Measurements from ENCODE around the gene FRMPD4. TPM values are rescaled to one million over a fixed set of nuclear protein-coding genes. Genes with fewer than 3 reads are reported as not detected.

FRMPD4 gene
- total and polyA plus RNA-seq, 2 donors (not counting 3 experiments of a cell fraction or from before 2014, with no cell fraction given): not detected

GRCh38 chrX:12210971-12211370 lies 72.7 kb downstream of the FRMPD4 start:
- Histone ChIP-seq H3K27ac (ENCODE audit: insufficient read depth, low read depth, low read length) (no peak overlapping the region), H3K9me3 (replicated peaks; ENCODE audit: control insufficient read depth, insufficient read depth, low read length) (no peaks in the 10 kb centered on the region), H3K79me2 (ENCODE audit: control insufficient read depth, insufficient read depth, low read length) (no peaks in the 10 kb centered on the region), H3K27me3 (ENCODE audit: control insufficient read depth in 2 of 2, insufficient read depth in 2 of 2, low read length in 2 of 2) (no peaks in the 10 kb centered on the region), H3K4me2 (ENCODE audit: insufficient read depth, low read length) (no peak overlapping the region), H3K4me3 (replicated peaks in 1 of 3; ENCODE audit: insufficient read depth in 1 of 3, low read depth in 1 of 3, low read length in 3 of 3) (no peak overlapping the region), H3K36me3 (ENCODE audit: control insufficient read depth in 2 of 2, extremely low read depth in 1 of 2, insufficient read depth in 2 of 2, low read length in 2 of 2) (no peaks in the 10 kb centered on the region), H3K9me1 (replicated peaks; ENCODE audit: control insufficient read depth, extremely low read depth, insufficient read depth, low read length) (no peaks in the 10 kb centered on the region), H4K20me1 (replicated peaks; ENCODE audit: control insufficient read depth, extremely low read depth, insufficient read depth, low read length) (no peaks in the 10 kb centered on the region), H3K9ac (replicated peaks; ENCODE audit: extremely low read depth, insufficient read depth, low read length) (no peak overlapping the region), H3K4me1 (ENCODE audit: control insufficient read depth, extremely low read depth, insufficient read depth, low read length) (no peaks in the 10 kb centered on the region), H2AFZ (ENCODE audit: low read depth, low read length) (no peak overlapping the region)
- intact Hi-C loops (cut with micrococcal nuclease) (no loop called here), dilution Hi-C loops (cut with MboI; ENCODE audit: extremely low pct_ligation_motif_present, low sequenced_read_pairs) (no loop called here)
- ChIA-PET CTCF (no interaction called here), POLR2A (no interaction called here)
- TF ChIP-seq JUN (IDR thresholded peaks at IDR 0.05; ENCODE audit: borderline replicate concordance, insufficient read depth, insufficient read length, low read depth) (no peak), GATA2 (IDR thresholded peaks at IDR 0.05; ENCODE audit: insufficient read depth, insufficient read length, low read depth, low read length) (no peak), POLR2AphosphoS5 (IDR thresholded peaks at IDR 0.05; ENCODE audit: insufficient read depth, low read depth, low read length) (no peak), CTCF (IDR thresholded peaks at IDR 0.05; ENCODE audit: extremely low read depth in 1 of 2, insufficient read depth in 1 of 2, low read depth in 1 of 2, low read length in 2 of 2) (no peak), POLR2A (IDR thresholded peaks at IDR 0.05; ENCODE audit: low read depth, low read length) (no peak), FOS (IDR thresholded peaks at IDR 0.05; ENCODE audit: borderline replicate concordance, insufficient read depth, low read length) (no peak), MAX (IDR thresholded peaks at IDR 0.05; ENCODE audit: insufficient read depth, insufficient read length) (no peak), EZH2 (IDR thresholded peaks at IDR 0.05; ENCODE audit: borderline replicate concordance, low read depth, low read length, severe bottlenecking) (no peak), MYC (IDR thresholded peaks at IDR 0.05; ENCODE audit: low read depth, low read length) (no peak)
- DNase-seq (ENCODE audit: low read depth, low spot score) (no peak), FAIRE-seq (no peak)
- no TSS peak for BruUV-seq (replicated peaks)
